Measurements from ENCODE around the gene DCX. TPM values are rescaled to one million over a fixed set of nuclear protein-coding genes. Genes with fewer than 3 reads are reported as not detected.

Gene DCX
- total RNA-seq, 1 donor from 2014 or later, result not detected

- no peak for DNase-seq (ENCODE audit: extremely low spot score in 2 of 2)
- H3K4me3 ChIP-seq, result no peak overlapping the region
- no peaks in the 10 kb centered on the region for H3K27me3 ChIP-seq
- no peak for TF ChIP-seq POLR2AphosphoS5 (IDR thresholded peaks at IDR 0.05; ENCODE audit: insufficient read depth in 1 of 2, low read depth in 1 of 2)
- no peak for TF ChIP-seq CTCF (IDR thresholded peaks at IDR 0.05)
- TF ChIP-seq POLR2A (IDR thresholded peaks at IDR 0.05), result no peak
- H3K4me1 ChIP-seq, result no peaks in the 10 kb centered on the region
- intact Hi-C loops (cut with DNase I), result no loop called here
- H3K9me3 ChIP-seq, result no peaks in the 10 kb centered on the region
- H3K36me3 ChIP-seq, result no peaks in the 10 kb centered on the region
- H3K27ac ChIP-seq, result no peak overlapping the region
Measured at GRCh38 chrX:111340054-111340453, 71.9 kb downstream of the DCX start.

- Histone ChIP-seq H3K36me3 (no peaks in the 10 kb centered on the region), H3K27me3 (no peaks in the 10 kb centered on the region), H3K9me3 (no peaks in the 10 kb centered on the region), H3K4me1 (no peaks in the 10 kb centered on the region), H3K4me3 (no peak overlapping the region), H3K27ac (no peak overlapping the region)
- DNase-seq (ENCODE audit: extremely low spot score in 2 of 2), result no peak
- no peak for TF ChIP-seq CTCF (IDR thresholded peaks at IDR 0.05)
- TF ChIP-seq POLR2AphosphoS5 (IDR thresholded peaks at IDR 0.05; ENCODE audit: insufficient read depth in 1 of 2, low read depth in 1 of 2), result no peak
- TF ChIP-seq POLR2A (IDR thresholded peaks at IDR 0.05), result no peak
- intact Hi-C loops (cut with DNase I), result no loop called here
Measured at GRCh38 chrX:111339212-111339611, 72.8 kb downstream of the DCX start.

GRCh38 chrX:111338095-111338698 lies 73.8 kb downstream of the DCX start:
- no peaks in the 10 kb centered on the region for H3K9me3 ChIP-seq
- no peak overlapping the region for H3K27ac ChIP-seq
- H3K4me3 ChIP-seq, result no peak overlapping the region
- no peaks in the 10 kb centered on the region for H3K36me3 ChIP-seq
- intact Hi-C loops (cut with DNase I), result no loop called here
- no peaks in the 10 kb centered on the region for H3K27me3 ChIP-seq
- H3K4me1 ChIP-seq, result no peaks in the 10 kb centered on the region
- TF ChIP-seq POLR2A (IDR thresholded peaks at IDR 0.05), result no peak
- DNase-seq (ENCODE audit: extremely low spot score in 2 of 2), result no peak

GRCh38 chrX:111337067-111337637 lies 74.8 kb downstream of the DCX start:
- no peak overlapping the region for H3K27ac ChIP-seq
- no peak for DNase-seq (ENCODE audit: extremely low spot score in 2 of 2)
- H3K27me3 ChIP-seq, result no peaks in the 10 kb centered on the region
- no peak overlapping the region for H3K4me3 ChIP-seq
- no peaks in the 10 kb centered on the region for H3K4me1 ChIP-seq
- intact Hi-C loops (cut with DNase I), result no loop called here
- no peaks in the 10 kb centered on the region for H3K9me3 ChIP-seq
- no peaks in the 10 kb centered on the region for H3K36me3 ChIP-seq
- no peak for TF ChIP-seq POLR2AphosphoS5 (IDR thresholded peaks at IDR 0.05; ENCODE audit: insufficient read depth in 1 of 2, low read depth in 1 of 2)
- no peak for TF ChIP-seq CTCF (IDR thresholded peaks at IDR 0.05)
- no peak for TF ChIP-seq POLR2A (IDR thresholded peaks at IDR 0.05)

- DNase-seq (ENCODE audit: extremely low spot score in 2 of 2), result no peak
- Histone ChIP-seq H3K36me3 (no peaks in the 10 kb centered on the region), H3K4me1 (no peaks in the 10 kb centered on the region), H3K27me3 (no peaks in the 10 kb centered on the region), H3K4me3 (no peak overlapping the region), H3K27ac (no peak overlapping the region), H3K9me3 (no peaks in the 10 kb centered on the region)
- intact Hi-C loops (cut with DNase I), result no loop called here
- TF ChIP-seq POLR2AphosphoS5 (IDR thresholded peaks at IDR 0.05; ENCODE audit: insufficient read depth in 1 of 2, low read depth in 1 of 2) (no peak), POLR2A (IDR thresholded peaks at IDR 0.05) (no peak), CTCF (IDR thresholded peaks at IDR 0.05) (no peak)
Measured at GRCh38 chrX:111336141-111336540, 75.9 kb downstream of the DCX start.
